Skeletal muscle satellite cell (primary cell): Measurements from ENCODE around the gene STRBP.

Source experiments
- H3K27me3 ChIP-seq: 2 replicates; pipeline ENCODE4 v1.7.0; 2013; ENCODE audit warnings: low read length; ENCODE audit not compliant: control insufficient read depth, insufficient read depth
- H3K36me3 ChIP-seq: 2 replicates; pipeline ENCODE4 v1.7.0; 2013; ENCODE audit warnings: mild to moderate bottlenecking, control low read depth, low read length; ENCODE audit not compliant: insufficient read depth
- H3K4me1 ChIP-seq: 2 replicates; pipeline ENCODE4 v1.7.0; 2013; ENCODE audit warnings: low read length; ENCODE audit not compliant: control insufficient read depth, insufficient read depth
- H3K4me2 ChIP-seq: 2 replicates; pipeline ENCODE4 v1.7.0; 2013; ENCODE audit warnings: mild to moderate bottlenecking, low read length
- H3K4me3 ChIP-seq: 2 replicates; pipeline ENCODE4 v1.7.0; 2013; ENCODE audit warnings: low read length
- H3K9ac ChIP-seq: 2 replicates; pipeline ENCODE4 v1.7.0; 2013; ENCODE audit warnings: mild to moderate bottlenecking, low read depth, low read length, moderate library complexity
- H3K9me3 ChIP-seq: replicated peaks from 2 replicates; pipeline ENCODE4 v1.7.0; 2013; ENCODE audit warnings: mild to moderate bottlenecking, control low read depth, low read length

STRBP gene

DNA sequence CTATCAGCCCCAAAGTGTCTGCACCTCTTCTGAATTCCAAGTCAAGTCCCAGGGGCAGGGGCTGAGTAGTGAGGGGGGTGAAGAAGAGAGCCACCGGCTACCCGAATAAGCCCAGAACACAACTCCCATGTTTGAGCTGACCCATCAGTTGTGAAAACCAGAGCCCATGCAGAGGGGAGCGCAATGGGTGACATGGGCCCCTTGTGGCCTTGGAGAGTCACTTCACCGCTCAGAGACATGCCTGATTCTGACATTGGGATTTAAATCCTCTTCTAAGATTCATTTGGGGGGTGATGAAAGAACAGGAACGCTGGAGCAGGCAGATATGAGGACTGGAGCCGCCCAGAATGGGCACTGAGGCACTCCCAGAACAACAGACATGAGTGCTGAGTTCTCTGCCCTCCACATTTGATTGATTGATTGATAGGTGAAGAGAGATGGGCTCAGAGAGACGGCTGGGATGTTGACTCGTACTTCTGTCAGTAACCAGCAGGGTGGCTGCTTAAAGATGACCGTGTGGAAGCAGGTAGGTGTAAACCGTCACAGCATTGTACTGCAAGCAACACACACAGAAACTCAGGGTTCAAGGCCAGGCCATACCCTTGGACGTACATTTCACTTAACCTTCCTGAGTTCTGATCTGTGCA is 160.6 kb downstream of the STRBP start:
- H3K4me1 ChIP-seq, result no peaks in the 10 kb centered on the region
- H3K36me3 ChIP-seq, result peaks cover 37% of the 10 kb centered on the region
- H3K27me3 ChIP-seq, result no peaks in the 10 kb centered on the region
- H3K9ac ChIP-seq, result no peak overlapping the region
- H3K4me2 ChIP-seq, result no peak overlapping the region
- no peaks in the 10 kb centered on the region for H3K9me3 ChIP-seq
- no peak overlapping the region for H3K4me3 ChIP-seq

DNA sequence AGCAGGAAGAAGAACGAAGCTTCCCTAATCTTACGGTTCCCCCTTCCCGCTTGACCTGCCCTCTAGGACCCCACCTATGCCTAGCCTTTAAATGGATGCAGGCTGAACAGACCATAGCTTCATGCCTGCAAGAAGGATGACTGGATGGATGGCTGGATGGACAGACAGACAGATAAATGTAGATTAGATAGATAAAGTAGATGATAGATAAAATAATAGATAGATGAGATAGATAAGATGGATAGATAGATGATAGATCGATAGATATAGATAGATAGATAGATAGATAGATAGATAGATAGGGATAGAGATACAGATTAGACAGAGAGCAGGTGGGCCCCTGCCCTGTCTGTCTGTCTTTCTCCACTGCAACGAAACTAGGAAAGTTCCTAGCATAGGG is 162.9 kb downstream of the STRBP start:
- H3K4me3 ChIP-seq, result no peak overlapping the region
- no peak overlapping the region for H3K9ac ChIP-seq
- no peaks in the 10 kb centered on the region for H3K9me3 ChIP-seq
- H3K4me2 ChIP-seq, result no peak overlapping the region
- H3K27me3 ChIP-seq, result no peaks in the 10 kb centered on the region
- H3K4me1 ChIP-seq, result no peaks in the 10 kb centered on the region
- H3K36me3 ChIP-seq, result peaks cover 46% of the 10 kb centered on the region

DNA sequence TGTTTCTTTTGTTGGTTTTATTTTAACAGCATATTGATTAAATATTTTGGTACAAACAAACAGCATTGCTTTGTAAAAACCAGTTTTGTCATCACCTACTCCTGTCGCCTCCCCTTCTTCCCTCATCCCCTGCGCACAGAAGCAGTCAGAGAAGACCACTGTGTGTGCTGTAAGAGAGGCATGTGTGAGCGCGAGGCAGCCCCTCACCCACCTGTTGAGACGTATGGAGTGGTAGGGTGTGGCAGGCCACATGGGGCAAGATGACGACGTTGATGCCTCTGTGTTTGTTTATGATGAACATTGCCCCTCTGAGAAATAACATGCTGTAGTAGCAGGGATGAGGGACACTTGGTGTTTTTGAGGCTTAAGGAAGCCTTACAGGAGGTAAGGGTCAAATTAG is 163.6 kb downstream of the STRBP start:
- no peak overlapping the region for H3K9ac ChIP-seq
- no peak overlapping the region for H3K4me3 ChIP-seq
- H3K4me1 ChIP-seq, result no peaks in the 10 kb centered on the region
- peaks cover 49% of the 10 kb centered on the region for H3K36me3 ChIP-seq
- no peak overlapping the region for H3K4me2 ChIP-seq
- no peaks in the 10 kb centered on the region for H3K9me3 ChIP-seq
- no peaks in the 10 kb centered on the region for H3K27me3 ChIP-seq

DNA sequence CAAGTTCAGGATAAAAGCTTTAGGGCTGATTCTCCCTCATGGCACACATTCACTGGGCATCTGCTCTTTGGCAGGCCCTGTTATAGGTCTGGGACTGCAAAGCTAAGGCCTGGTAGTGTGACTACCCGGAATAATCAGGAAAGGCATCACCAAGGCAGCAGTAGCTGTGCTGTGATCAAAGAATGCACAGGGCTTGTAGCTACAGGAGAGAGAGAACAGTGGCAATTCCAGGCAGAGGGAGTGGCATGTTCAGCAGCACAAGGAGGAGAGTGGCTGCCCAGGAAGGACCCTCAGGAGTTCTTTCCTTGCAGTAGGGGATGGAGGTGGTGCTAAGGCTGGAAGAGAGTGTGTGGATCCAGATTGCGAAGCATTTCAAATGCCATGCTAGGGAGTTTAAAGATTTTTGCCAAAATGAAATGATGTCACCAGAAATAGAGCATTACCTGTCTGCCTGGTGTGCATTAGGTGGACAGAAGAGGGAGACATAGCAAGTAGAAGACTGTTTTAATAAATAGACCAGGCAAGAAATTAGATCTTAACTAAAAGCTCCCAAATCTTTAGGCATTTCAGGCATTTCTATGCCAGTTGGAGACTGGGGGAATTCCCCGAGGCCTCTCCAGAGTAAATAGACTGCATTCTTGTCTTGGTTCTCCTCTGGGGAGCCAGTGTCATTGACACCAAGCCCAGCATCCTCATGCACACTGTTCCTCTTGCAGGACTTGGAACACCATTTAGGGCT is 165.8 kb downstream of the STRBP start:
- Histone ChIP-seq H3K4me3 (no peak overlapping the region), H3K27me3 (no peaks in the 10 kb centered on the region), H3K9ac (no peak overlapping the region), H3K4me2 (no peak overlapping the region), H3K9me3 (no peaks in the 10 kb centered on the region), H3K36me3 (peaks cover 57% of the 10 kb centered on the region), H3K4me1 (no peaks in the 10 kb centered on the region)

DNA sequence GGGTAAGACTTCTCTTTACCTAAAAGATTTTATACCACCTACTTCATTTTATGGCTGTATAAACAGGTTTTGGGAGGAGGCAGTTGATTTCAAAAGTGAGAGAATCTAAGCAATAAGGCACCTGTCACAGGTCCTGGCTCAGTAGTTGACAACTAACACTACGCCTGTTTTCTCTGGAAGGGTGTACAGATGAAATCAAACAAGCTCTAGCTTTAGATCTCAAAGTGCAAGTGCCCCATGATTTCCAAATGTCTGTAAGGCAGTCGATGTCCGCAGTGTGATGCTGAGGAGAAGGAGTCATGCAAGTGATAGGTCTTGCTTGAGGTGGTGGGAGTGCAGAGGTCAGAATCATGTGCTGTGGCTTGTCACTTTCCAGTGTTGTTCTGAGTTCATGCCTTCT is 168.8 kb downstream of the STRBP start:
- Histone ChIP-seq H3K4me2 (no peak overlapping the region), H3K27me3 (no peaks in the 10 kb centered on the region), H3K4me3 (no peak overlapping the region), H3K4me1 (no peaks in the 10 kb centered on the region), H3K36me3 (peaks cover 57% of the 10 kb centered on the region), H3K9me3 (no peaks in the 10 kb centered on the region), H3K9ac (no peak overlapping the region)

DNA sequence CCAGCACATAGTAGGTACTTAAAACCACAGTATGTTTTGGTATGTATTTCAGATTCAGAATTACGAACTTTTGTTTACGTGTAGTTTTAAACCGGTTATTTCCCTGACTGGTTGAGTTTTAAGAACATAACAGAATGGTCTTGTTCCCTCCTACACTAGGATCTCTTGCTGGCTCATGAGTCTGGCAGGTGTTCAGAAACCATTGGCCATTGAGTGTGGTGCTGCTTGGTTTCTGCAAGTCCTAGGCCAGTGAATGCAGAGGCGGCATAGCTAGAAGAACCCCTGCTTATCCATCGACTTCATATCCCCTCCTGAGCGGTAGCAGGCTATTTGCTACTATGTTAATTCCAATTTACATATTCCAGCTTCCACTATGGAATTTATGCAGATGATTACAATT is 169.3 kb downstream of the STRBP start:
- H3K4me2 ChIP-seq, result no peak overlapping the region
- H3K4me3 ChIP-seq, result no peak overlapping the region
- H3K9ac ChIP-seq, result no peak overlapping the region
- H3K9me3 ChIP-seq, result no peaks in the 10 kb centered on the region
- no peaks in the 10 kb centered on the region for H3K4me1 ChIP-seq
- H3K36me3 ChIP-seq, result peaks cover 57% of the 10 kb centered on the region
- no peaks in the 10 kb centered on the region for H3K27me3 ChIP-seq

DNA sequence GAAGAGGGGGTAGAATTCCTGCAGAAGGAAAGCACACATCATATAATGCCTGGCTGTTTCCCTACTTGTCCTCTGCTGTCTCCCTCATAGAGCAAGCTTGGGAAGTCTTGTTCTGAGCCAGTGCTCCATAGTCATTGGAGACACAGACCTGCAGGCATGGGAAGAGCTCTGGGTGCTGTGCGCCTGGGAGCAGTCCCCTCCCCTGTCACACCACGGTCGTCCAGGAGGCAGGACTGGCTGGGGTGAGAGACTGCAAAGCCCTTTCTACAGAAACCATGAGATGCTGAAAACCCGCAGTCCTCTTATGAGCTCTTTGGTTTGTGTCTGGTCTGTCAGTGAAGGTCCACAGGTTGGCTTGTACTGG is 170.3 kb downstream of the STRBP start:
- Histone ChIP-seq H3K27me3 (no peaks in the 10 kb centered on the region), H3K36me3 (peaks cover 64% of the 10 kb centered on the region)

DNA sequence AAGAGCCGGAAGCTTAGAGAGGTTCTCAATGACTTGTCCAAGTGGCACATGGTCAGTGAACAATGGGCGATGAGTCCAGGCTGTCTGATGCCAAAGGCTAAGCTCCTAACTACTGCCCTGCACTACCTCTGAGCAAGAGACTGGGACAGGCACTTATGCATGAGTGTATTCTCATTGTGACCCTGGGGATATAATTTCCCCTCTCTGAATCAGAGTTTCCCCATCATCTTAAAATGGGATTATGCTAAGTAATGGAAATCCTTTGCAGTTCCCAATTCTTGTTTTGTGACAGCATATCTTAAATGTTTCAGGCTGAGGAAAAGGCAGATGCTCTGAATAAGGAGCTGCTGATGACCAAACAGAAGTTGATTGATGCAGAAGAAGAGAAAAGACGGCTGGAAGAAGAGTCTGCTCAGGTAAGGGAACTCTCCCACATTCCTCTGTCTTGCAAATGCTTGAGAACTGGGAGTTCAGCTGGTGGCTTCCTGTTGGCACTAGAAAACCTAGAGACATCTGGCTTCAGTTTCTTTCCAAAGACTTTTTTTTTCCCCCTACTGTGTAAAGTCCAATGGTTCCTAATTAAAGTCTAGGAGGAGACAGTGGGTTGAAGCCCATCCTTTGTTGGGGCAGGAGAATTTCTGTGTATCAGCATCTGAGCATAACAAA is 170.8 kb downstream of the STRBP start:
- H3K4me2 ChIP-seq, result no peak overlapping the region
- peaks cover 66% of the 10 kb centered on the region for H3K36me3 ChIP-seq
- H3K27me3 ChIP-seq, result no peaks in the 10 kb centered on the region
- no peaks in the 10 kb centered on the region for H3K9me3 ChIP-seq
- no peaks in the 10 kb centered on the region for H3K4me1 ChIP-seq
- no peak overlapping the region for H3K9ac ChIP-seq
- H3K4me3 ChIP-seq, result no peak overlapping the region

More for the DNA sequence above, 170.3 kb downstream of the STRBP start:
- Histone ChIP-seq H3K4me3 (no peak overlapping the region), H3K9ac (no peak overlapping the region), H3K9me3 (no peaks in the 10 kb centered on the region), H3K4me2 (no peak overlapping the region), H3K4me1 (no peaks in the 10 kb centered on the region)

DNA sequence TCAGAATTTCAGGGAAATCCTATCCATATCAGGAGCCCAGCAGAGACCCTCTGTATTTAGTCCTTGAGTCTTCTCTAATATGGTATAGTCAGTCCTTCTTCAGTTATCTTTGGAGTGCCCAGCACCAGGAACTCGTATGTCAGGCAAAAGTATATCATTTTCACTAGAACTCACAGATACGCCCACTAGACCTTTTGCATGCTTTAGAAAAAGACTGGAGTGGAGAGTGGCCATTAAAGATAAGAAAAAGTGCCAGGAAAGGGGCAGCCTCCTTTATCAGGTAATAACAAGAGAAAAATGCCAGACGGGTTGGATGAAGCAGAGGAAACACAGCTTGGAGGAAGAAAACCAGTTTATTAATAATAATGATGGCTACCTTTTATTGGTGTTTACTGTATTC is 171.4 kb downstream of the STRBP start:
- H3K4me1 ChIP-seq, result no peaks in the 10 kb centered on the region
- H3K9ac ChIP-seq, result no peak overlapping the region
- no peaks in the 10 kb centered on the region for H3K27me3 ChIP-seq
- no peak overlapping the region for H3K4me2 ChIP-seq
- peaks cover 68% of the 10 kb centered on the region for H3K36me3 ChIP-seq
- no peaks in the 10 kb centered on the region for H3K9me3 ChIP-seq
- no peak overlapping the region for H3K4me3 ChIP-seq

DNA sequence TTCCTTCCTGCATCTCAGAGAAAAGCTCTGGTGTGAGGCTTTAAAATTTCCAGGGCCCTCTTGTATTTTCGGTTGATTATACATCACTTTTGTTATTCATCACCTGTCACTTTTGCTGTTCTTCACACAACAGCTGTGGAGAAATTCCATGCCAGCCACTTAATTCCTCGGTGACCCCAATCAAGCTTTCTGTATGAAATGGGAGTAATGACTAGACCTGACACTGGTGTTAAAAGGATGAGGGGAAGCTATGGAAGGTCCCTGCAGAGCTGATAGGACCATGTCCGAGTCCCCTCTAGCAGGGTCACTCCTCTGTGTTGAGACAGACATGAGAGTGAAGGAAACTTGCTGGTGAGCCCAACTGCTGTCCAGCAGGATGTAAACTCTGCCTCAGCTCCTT is 175.2 kb downstream of the STRBP start:
- H3K36me3 ChIP-seq, result peaks cover 63% of the 10 kb centered on the region
- no peaks in the 10 kb centered on the region for H3K9me3 ChIP-seq
- H3K4me2 ChIP-seq, result no peak overlapping the region
- H3K9ac ChIP-seq, result no peak overlapping the region
- H3K4me1 ChIP-seq, result peaks cover 4% of the 10 kb centered on the region
- no peak overlapping the region for H3K4me3 ChIP-seq
- H3K27me3 ChIP-seq, result no peaks in the 10 kb centered on the region

DNA sequence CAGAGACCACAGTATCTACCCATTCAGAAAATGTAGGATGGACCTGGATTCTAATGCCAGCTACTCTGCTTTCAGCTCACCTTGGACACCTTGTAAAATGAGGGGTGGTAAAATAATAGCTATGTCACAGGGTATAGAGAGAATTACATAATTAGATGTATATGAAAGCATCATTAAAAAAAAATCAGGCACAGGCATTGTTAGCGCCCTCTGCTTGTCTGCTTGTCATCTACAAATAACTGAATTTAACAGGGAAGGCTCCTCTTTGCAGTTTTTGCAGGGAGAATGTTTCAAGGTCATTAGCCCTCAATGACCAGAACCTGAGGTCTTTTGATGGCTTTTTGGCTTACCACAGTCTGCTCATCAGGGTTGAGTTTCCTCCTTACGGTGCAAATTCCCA is 176.9 kb downstream of the STRBP start:
- H3K36me3 ChIP-seq, result peaks cover 63% of the 10 kb centered on the region
- peaks cover 4% of the 10 kb centered on the region for H3K4me1 ChIP-seq
- H3K9ac ChIP-seq, result no peak overlapping the region
- no peaks in the 10 kb centered on the region for H3K9me3 ChIP-seq
- no peak overlapping the region for H3K4me3 ChIP-seq
- H3K27me3 ChIP-seq, result no peaks in the 10 kb centered on the region
- H3K4me2 ChIP-seq, result no peak overlapping the region
